Cardiac muscle cell (in vitro differentiated cells and primary cell): ENCODE results near the gene LTF. TPM values are rescaled to one million over a fixed set of nuclear protein-coding genes. Genes with fewer than 3 reads are reported as not detected.

ENCODE experiments used
- DNase-seq, 2 donors: peaks; one replicate each; pipeline versions ENCODE4 v3.0.0 to v3.0.0-alpha.2; 2010 to 2017; ENCODE audit warnings: low read depth in 1 of 2, low spot score in 1 of 2
- H3K27ac ChIP-seq: fragments of 200-600 bp; sonication (generic); 2 replicates; pipeline ENCODE4 v1.5.1; 2016
- H3K27me3 ChIP-seq: fragments of 200-600 bp; sonication (generic); 2 replicates; pipeline ENCODE4 v1.6.0; 2016; ENCODE audit warnings: control low read depth
- H3K36me3 ChIP-seq: fragments of 200-600 bp; sonication (generic); 2 replicates; pipeline ENCODE4 v1.5.1; 2016; ENCODE audit warnings: control low read depth
- H3K4me1 ChIP-seq: fragments of 200-600 bp; sonication (generic); 2 replicates; pipeline ENCODE4 v1.8.1; 2017; ENCODE audit warnings: low read depth, mild to moderate bottlenecking, mixed run types
- H3K4me3 ChIP-seq: fragments of 200-600 bp; sonication (generic); 2 replicates; pipeline ENCODE4 v1.5.1; 2016; ENCODE audit warnings: mild to moderate bottlenecking
- H3K9me3 ChIP-seq: fragments of 200-600 bp; sonication (generic); 2 replicates; pipeline ENCODE4 v1.5.1; 2017; ENCODE audit warnings: low read depth, mild to moderate bottlenecking, control low read depth
- polyA plus RNA-seq: library from polyadenylated mRNA; unstranded; fragments of >200 nt; fragmentation: Nextera tagmentation; extraction: Ambion mirVana; gene quantifications from 2 replicates; pipeline ENCODE4 v1.2.1, GENCODE V29; 2016
- total RNA-seq: library from RNA; depleted of rRNA; stranded (reverse); fragments of >200 nt; gene quantifications from 2 replicates; pipeline ENCODE4 v1.2.3, GENCODE V29; 2016
- TF ChIP-seq, protein P1 (sequence below): IDR thresholded peaks from 2 replicates; pipeline ENCODE4 v1.5.1; 2012; ENCODE audit warnings: low read depth, mild to moderate bottlenecking, low read length

Gene LTF
- total and polyA plus RNA-seq, 2 experiments from 2014 or later: not detected

- TF ChIP-seq, protein P1, sequence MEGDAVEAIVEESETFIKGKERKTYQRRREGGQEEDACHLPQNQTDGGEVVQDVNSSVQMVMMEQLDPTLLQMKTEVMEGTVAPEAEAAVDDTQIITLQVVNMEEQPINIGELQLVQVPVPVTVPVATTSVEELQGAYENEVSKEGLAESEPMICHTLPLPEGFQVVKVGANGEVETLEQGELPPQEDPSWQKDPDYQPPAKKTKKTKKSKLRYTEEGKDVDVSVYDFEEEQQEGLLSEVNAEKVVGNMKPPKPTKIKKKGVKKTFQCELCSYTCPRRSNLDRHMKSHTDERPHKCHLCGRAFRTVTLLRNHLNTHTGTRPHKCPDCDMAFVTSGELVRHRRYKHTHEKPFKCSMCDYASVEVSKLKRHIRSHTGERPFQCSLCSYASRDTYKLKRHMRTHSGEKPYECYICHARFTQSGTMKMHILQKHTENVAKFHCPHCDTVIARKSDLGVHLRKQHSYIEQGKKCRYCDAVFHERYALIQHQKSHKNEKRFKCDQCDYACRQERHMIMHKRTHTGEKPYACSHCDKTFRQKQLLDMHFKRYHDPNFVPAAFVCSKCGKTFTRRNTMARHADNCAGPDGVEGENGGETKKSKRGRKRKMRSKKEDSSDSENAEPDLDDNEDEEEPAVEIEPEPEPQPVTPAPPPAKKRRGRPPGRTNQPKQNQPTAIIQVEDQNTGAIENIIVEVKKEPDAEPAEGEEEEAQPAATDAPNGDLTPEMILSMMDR: no peak
These were observed 453 bp upstream of the LTF start for GRCh38 chr3:46465196-46465520.

DNA sequence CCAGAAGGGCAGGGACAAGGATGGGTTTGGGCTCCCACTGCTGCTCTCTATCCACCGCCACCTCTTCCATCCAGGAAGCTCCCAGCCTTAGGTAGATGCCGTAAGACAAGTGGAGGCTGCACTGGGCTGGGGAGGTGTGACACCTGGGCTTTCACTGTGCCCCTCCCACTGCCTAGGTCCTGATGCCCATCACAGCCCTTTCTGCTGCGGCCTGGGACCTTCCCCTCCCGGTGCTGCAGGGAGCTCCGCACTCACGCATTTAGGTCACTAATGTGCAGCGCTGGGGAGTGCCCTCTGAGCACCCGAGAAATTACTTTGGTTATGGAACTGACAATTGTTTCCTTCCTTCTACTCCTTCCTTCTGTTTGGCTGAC lies 850 bp downstream of the LTF start:
- DNase-seq: no peak

More at GRCh38 chr3:46465196-46465520, 453 bp upstream of the LTF start:
- no peaks in the 10 kb centered on the region for H3K4me1 ChIP-seq
- H3K4me3 ChIP-seq: no peak overlapping the region
- H3K36me3 ChIP-seq: no peaks in the 10 kb centered on the region
- H3K9me3 ChIP-seq: no peaks in the 10 kb centered on the region
- peaks cover 47% of the 10 kb centered on the region for H3K27me3 ChIP-seq
- H3K27ac ChIP-seq: no peak overlapping the region
- no peak for DNase-seq

DNA sequence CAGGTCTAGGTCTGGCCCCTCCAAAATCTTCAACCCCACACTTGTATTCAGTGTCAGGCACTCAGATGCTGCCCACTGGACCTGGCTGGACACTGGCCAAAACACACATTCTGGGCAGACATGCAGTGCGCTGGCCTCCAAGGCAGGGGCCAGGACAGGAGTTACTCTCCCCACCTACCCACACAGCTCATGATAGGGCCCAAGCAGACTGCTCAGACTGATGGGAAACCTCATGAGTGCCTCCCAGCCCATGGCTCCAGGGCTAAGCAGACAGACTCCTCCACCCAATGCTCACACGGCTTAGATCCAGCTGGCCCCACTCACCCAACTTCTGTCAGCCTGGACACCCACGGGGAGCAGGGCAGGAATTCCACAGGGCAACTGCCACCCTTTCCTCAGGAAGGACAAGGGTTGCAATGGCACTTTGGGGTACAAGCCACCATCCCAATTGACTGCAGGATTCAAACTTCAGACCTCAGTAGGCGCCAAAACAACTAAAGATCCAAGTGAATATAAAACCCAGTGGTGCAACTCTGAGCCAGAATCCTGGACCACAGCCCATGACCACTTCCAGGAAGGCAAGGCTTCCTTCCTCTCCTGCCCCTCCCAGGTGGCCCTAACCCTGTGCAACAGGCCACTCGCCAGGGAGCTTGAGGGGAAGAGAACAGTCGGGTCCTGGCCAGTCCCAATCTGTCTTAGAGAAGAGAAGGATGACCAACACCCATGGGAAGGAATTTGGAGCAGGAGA lies 1.4 kb downstream of the LTF start:
- no peaks in the 10 kb centered on the region for H3K4me1 ChIP-seq
- no peaks in the 10 kb centered on the region for H3K36me3 ChIP-seq
- H3K4me3 ChIP-seq: no peak overlapping the region
- no peak for DNase-seq
- no peaks in the 10 kb centered on the region for H3K9me3 ChIP-seq
- H3K27me3 ChIP-seq: peaks cover 47% of the 10 kb centered on the region
- TF ChIP-seq, protein P1: no peak
- H3K27ac ChIP-seq: no peak overlapping the region

More for the DNA sequence above, 850 bp downstream of the LTF start:
- no peaks in the 10 kb centered on the region for H3K9me3 ChIP-seq
- TF ChIP-seq, protein P1: no peak
- no peaks in the 10 kb centered on the region for H3K4me1 ChIP-seq
- H3K27ac ChIP-seq: no peak overlapping the region
- no peaks in the 10 kb centered on the region for H3K36me3 ChIP-seq
- peaks cover 47% of the 10 kb centered on the region for H3K27me3 ChIP-seq
- no peak overlapping the region for H3K4me3 ChIP-seq

DNA sequence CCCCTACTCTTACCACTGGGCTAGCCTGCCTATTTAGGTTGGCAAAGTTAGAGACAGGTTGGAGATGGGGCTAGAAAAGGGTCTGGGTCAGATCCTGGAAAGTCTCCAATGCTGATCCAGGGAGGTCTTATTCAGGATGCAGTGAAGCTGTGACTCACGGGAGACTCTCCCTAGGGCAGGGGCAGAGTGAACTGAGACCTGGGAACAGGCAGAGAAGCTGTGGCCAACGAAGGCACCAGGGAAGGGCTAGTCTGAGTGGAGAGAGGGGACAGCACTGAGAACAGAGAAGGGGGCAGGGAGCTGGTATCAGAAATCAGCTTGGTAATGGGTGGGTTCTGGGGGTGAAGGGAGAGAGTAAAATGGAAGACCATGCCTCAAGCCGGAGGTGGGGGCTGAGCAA lies 2.2 kb downstream of the LTF start:
- H3K4me3 ChIP-seq: no peak overlapping the region
- peaks cover 47% of the 10 kb centered on the region for H3K27me3 ChIP-seq
- no peak overlapping the region for H3K27ac ChIP-seq
- DNase-seq: no peak
- H3K36me3 ChIP-seq: no peaks in the 10 kb centered on the region
- no peaks in the 10 kb centered on the region for H3K9me3 ChIP-seq
- H3K4me1 ChIP-seq: no peaks in the 10 kb centered on the region
- TF ChIP-seq, protein P1: no peak

DNA sequence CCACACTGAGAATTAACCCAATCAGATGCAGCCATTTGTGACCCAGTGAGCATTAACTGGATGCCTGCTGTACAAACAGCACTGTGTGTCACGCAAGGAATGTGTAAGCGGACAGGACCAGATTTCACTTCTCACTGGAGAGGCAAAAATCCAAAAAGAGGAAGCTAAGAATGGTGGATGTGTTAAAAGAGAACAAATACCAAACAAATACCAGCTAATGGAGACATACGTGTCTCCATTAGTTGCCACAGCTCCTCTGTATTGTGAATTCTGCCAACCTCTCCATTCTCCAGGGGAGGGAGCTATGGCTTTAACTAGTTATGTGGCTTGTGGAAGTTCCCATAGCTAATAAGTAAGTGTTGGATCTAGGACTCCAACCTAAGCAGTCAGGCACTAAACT lies 2.6 kb downstream of the LTF start:
- Histone ChIP-seq H3K4me1 (no peaks in the 10 kb centered on the region), H3K36me3 (no peaks in the 10 kb centered on the region), H3K4me3 (no peak overlapping the region), H3K27ac (no peak overlapping the region), H3K27me3 (peaks cover 47% of the 10 kb centered on the region), H3K9me3 (no peaks in the 10 kb centered on the region)
- DNase-seq: peak in 1 of 2 donors; percentile 18
- TF ChIP-seq, protein P1: peak; percentile 10
